Suppressor macrophage (primary cell): ENCODE measurements around the gene C1GALT1.

Experiments
- DNase-seq, 4 experiments: peaks; one replicate each; pipeline ENCODE4 v3.0.0-alpha.2; 2020 to 2022

Gene C1GALT1

GRCh38 chr7:7290429-7291122, 108.2 kb downstream of the C1GALT1 start:
- no peak for DNase-seq

- no peak for DNase-seq
Measured at GRCh38 chr7:7292085-7292484, 109.7 kb downstream of the C1GALT1 start.

- no peak for DNase-seq
Measured at GRCh38 chr7:7292608-7293007, 110.3 kb downstream of the C1GALT1 start.

- no peak for DNase-seq
Measured at GRCh38 chr7:7293092-7293491, 110.7 kb downstream of the C1GALT1 start.

- no peak for DNase-seq
Measured at GRCh38 chr7:7294911-7295310, 112.6 kb downstream of the C1GALT1 start.
